Uterus (tissue), 2 donors: ENCODE data around the gene DOCK1.

ENCODE experiments used
- CTCF ChIP-seq, 4 experiments: fragments of 200-600 bp in 2 of 4; fragments of 450-650 bp in 2 of 4; sonication (generic) in 2 of 4; IDR thresholded peaks; one replicate each; pipeline ENCODE4 v1.5.1; 2016 to 2019; ENCODE audit warnings: antibody characterized with exemption in 4 of 4, mild to moderate bottlenecking in 2 of 4, moderate library complexity in 1 of 4
- POLR2A ChIP-seq, 2 donors: fragments of 450-650 bp; IDR thresholded peaks; one replicate each; pipeline ENCODE4 v1.6.1; 2016; ENCODE audit warnings: antibody characterized with exemption in 2 of 2, mild to moderate bottlenecking in 1 of 2, moderate library complexity in 1 of 2

- TF ChIP-seq CTCF (IDR thresholded peaks at IDR 0.05), result no peak
- TF ChIP-seq POLR2A (IDR thresholded peaks at IDR 0.05), result no peak
Measured at GRCh38 chr10:127200646-127201045, 295.4 kb downstream of the DOCK1 start.
